Effector CD8-positive, alpha-beta T cell (primary cell): Measurements from ENCODE around the gene ASPHD2.

Source experiments
- DNase-seq: peaks from one replicate; lab custom pipeline; 2025; lab: John Stamatoyannopoulos, UW

The ASPHD2 gene

GRCh38 chr22:26476705-26477340, 47.8 kb downstream of the ASPHD2 start:
- DNase-seq: no peak

- DNase-seq: no peak
These were observed 48.3 kb downstream of the ASPHD2 start for GRCh38 chr22:26477341-26477731.

GRCh38 chr22:26479043-26479791, 50.2 kb downstream of the ASPHD2 start:
- DNase-seq: no peak

- DNase-seq: no peak
These were observed 50.9 kb downstream of the ASPHD2 start for GRCh38 chr22:26479792-26480610.

- no peak for DNase-seq
These were observed 51.5 kb downstream of the ASPHD2 start for GRCh38 chr22:26480611-26480932.

- DNase-seq: no peak
These were observed 52.1 kb downstream of the ASPHD2 start for GRCh38 chr22:26481112-26481693.

- no peak for DNase-seq
These were observed 52.6 kb downstream of the ASPHD2 start for GRCh38 chr22:26481694-26482093.

- no peak for DNase-seq
These were observed 53.1 kb downstream of the ASPHD2 start for GRCh38 chr22:26482161-26482560.

GRCh38 chr22:26483043-26483438, 54.0 kb downstream of the ASPHD2 start:
- no peak for DNase-seq

- peak; percentile 85 for DNase-seq
These were observed 54.6 kb downstream of the ASPHD2 start, which contains the start of the genes HPS4 and SRRD for GRCh38 chr22:26483439-26484359. Gene HPS4 (minus strand): TSS chr22:26483783. CDS start chr22:26481762, 2,021 bp downstream. Gene SRRD (plus strand): TSS chr22:26483877. CDS start chr22:26483891, 14 bp downstream.

- DNase-seq: no peak
These were observed 55.3 kb downstream of the ASPHD2 start for GRCh38 chr22:26484360-26484706.

GRCh38 chr22:26485013-26485412, 56.0 kb downstream of the ASPHD2 start:
- DNase-seq: no peak

GRCh38 chr22:26485806-26486390, 56.8 kb downstream of the ASPHD2 start:
- DNase-seq: no peak

GRCh38 chr22:26486394-26486793, 57.3 kb downstream of the ASPHD2 start:
- DNase-seq: no peak

GRCh38 chr22:26487996-26488395, 58.9 kb downstream of the ASPHD2 start:
- no peak for DNase-seq

GRCh38 chr22:26489447-26490036, 60.5 kb downstream of the ASPHD2 start:
- DNase-seq: no peak

GRCh38 chr22:26492220-26492619, 63.2 kb downstream of the ASPHD2 start:
- no peak for DNase-seq

- DNase-seq: no peak
These were observed 65.4 kb downstream of the ASPHD2 start for GRCh38 chr22:26494506-26494905.
